Prostate gland (tissue), 2 donors: ENCODE measurements around the gene TXLNG.

ENCODE experiments used
- POLR2A ChIP-seq: fragments of 450-650 bp; IDR thresholded peaks from one replicate; pipeline ENCODE4 v1.6.1; 2016; ENCODE audit warnings: antibody characterized with exemption, mild to moderate bottlenecking
- POLR2AphosphoS5 ChIP-seq: sonication (generic); formaldehyde crosslinking; IDR thresholded peaks from one replicate; pipeline ENCODE4 v1.6.1; 2017; ENCODE audit warnings: antibody characterized with exemption
- TF ChIP-seq, protein P1 (sequence below), 4 experiments: fragments of 200-600 bp in 2 of 4; fragments of 450-650 bp in 2 of 4; sonication (generic) in 2 of 4; IDR thresholded peaks; 1 replicate in 3 of 4; 2 replicates in 1 of 4; pipeline ENCODE4 v1.5.1; 2016 to 2019; ENCODE audit warnings: antibody characterized with exemption in 4 of 4, mild to moderate bottlenecking in 2 of 4, moderate library complexity in 2 of 4

DNA sequence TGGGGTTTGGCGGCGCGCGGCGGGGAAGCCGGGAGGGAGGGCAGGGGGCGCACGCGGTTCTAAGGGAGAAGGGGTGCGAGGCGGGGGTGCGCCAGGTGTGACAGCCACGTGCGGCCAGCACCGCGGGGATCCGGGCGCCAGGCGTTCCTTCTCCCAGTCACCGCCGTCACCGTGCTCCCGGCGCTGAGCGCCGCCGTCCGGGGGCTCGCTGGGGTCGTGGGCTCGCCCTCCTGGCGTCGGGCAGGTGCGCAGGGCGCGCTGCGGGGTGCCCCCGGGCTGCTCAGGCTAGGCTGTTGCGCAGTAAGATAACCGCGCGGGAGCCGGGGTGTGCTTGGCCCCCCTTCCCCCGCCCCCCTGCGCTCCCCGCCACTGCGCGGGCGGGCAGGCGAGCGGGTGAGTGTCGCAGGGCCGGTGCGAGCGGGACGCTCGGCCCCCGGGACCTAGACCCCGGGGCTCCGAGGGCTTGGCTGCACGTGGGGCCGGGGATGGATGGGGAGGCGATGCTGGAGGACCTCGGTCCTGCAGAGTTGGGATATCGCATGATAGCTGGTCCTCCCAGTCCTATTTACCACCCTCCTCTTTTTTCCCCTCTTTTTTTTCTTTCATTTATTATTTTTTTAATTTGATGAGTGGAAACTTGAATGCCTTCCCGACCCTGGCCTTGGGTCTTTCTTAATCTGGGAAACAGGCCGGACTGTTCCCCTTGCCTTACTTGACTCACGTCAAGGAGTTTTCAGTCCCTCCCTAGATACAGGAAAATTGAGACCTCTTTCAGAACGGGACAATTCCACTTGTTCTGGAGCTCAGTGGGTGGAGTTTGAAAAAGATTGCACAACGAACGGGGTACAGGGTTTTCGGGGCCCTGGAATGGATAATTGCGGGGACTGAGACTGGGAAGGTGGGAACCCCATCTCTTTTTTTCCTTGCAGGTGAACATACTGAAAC lies 797 bp downstream of the TXLNG start:
- no peak for TF ChIP-seq POLR2AphosphoS5
- TF ChIP-seq, protein P1, sequence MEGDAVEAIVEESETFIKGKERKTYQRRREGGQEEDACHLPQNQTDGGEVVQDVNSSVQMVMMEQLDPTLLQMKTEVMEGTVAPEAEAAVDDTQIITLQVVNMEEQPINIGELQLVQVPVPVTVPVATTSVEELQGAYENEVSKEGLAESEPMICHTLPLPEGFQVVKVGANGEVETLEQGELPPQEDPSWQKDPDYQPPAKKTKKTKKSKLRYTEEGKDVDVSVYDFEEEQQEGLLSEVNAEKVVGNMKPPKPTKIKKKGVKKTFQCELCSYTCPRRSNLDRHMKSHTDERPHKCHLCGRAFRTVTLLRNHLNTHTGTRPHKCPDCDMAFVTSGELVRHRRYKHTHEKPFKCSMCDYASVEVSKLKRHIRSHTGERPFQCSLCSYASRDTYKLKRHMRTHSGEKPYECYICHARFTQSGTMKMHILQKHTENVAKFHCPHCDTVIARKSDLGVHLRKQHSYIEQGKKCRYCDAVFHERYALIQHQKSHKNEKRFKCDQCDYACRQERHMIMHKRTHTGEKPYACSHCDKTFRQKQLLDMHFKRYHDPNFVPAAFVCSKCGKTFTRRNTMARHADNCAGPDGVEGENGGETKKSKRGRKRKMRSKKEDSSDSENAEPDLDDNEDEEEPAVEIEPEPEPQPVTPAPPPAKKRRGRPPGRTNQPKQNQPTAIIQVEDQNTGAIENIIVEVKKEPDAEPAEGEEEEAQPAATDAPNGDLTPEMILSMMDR (IDR thresholded peaks at IDR 0.05) = no peak
- no peak for TF ChIP-seq POLR2A
